ENCODE data around the gene RBBP7. TPM values are rescaled to one million over a fixed set of nuclear protein-coding genes. Genes with fewer than 3 reads are reported as not detected.

Gene RBBP7
- total RNA-seq, 5 donors from 2014 or later (not counting 1 experiment from before 2014, with no cell fraction given) = 72.6 to 111 (median 90.3) TPM

- POLR2A ChIA-PET = no interaction called here
Observed at GRCh38 chrX:16903274-16904022, 33.3 kb upstream of the RBBP7 start.

GRCh38 chrX:16897445-16897844 is 27.3 kb upstream of the RBBP7 start:
- CTCF ChIA-PET = no interaction called here
- Mint-ChIP-seq H3K4me3 (no peak overlapping the region), H3K27ac (no peak overlapping the region), H3K27me3 (peaks cover 0 to 32% of the 10 kb centered on the region in 2 donors), H3K9me3 (no peaks in the 10 kb centered on the region), H3K4me1 (peaks cover 5% of the 10 kb centered on the region in 3 donors), H3K36me3 (no peaks in the 10 kb centered on the region)
- no peaks in the 10 kb centered on the region for H3K9me3 ChIP-seq
- POLR2A ChIA-PET = interaction anchor here in 1 of 2 donors (0.6 kb wide), 1 partner anchor 19 kb away, joined by 6 read pairs; no protein-coding TSS in a partner anchor
- DNase-seq (no peak), ATAC-seq (replicated peaks in 1 of 4) (no peak)
- peaks cover 0 to 3% of the 10 kb centered on the region in 2 experiments for H3K4me1 ChIP-seq (ENCODE audit: control insufficient read depth in 1 of 2, extremely low read depth in 1 of 2, insufficient read depth in 2 of 2, low read length in 2 of 2)
- H3K27me3 ChIP-seq (replicated peaks in 1 of 2; ENCODE audit: control insufficient read depth in 2 of 2, extremely low read depth in 1 of 2, insufficient read depth in 2 of 2, low read length in 1 of 2) = no peaks in the 10 kb centered on the region
- H3K4me3 ChIP-seq (ENCODE audit: control insufficient read depth in 1 of 2, extremely low read depth in 1 of 2, low read length in 1 of 2) = no peak overlapping the region
- no peak overlapping the region for H3K27ac ChIP-seq (ENCODE audit: low read length)
- no peaks in the 10 kb centered on the region for H3K36me3 ChIP-seq (ENCODE audit: control insufficient read depth in 2 of 2, extremely low read depth in 1 of 2, insufficient read depth in 1 of 2, low read length in 1 of 2)
- no CpG with 5 or more reads among the region's 2 CpGs for WGBS (ENCODE audit: insufficient coverage)

More at GRCh38 chrX:16903274-16904022, 33.3 kb upstream of the RBBP7 start:
- Mint-ChIP-seq H3K9me3 (peaks cover 0 to 3% (median 0%) of the 10 kb centered on the region in 3 donors), H3K4me1 (no peaks in the 10 kb centered on the region), H3K27ac (no peak overlapping the region), H3K36me3 (no peaks in the 10 kb centered on the region), H3K27me3 (peaks cover 2 to 41% of the 10 kb centered on the region in 2 donors), H3K4me3 (no peak overlapping the region)
- Histone ChIP-seq H3K27ac (ENCODE audit: low read length) (no peak overlapping the region), H3K4me3 (ENCODE audit: control insufficient read depth in 1 of 2, extremely low read depth in 1 of 2, low read length in 1 of 2) (no peak overlapping the region), H3K27me3 (replicated peaks in 1 of 2; ENCODE audit: control insufficient read depth in 2 of 2, extremely low read depth in 1 of 2, insufficient read depth in 2 of 2, low read length in 1 of 2) (peaks cover 0 to 3% of the 10 kb centered on the region in 2 experiments), H3K4me1 (ENCODE audit: control insufficient read depth in 1 of 2, extremely low read depth in 1 of 2, insufficient read depth in 2 of 2, low read length in 2 of 2) (no peaks in the 10 kb centered on the region), H3K9me3 (no peaks in the 10 kb centered on the region), H3K36me3 (ENCODE audit: control insufficient read depth in 2 of 2, extremely low read depth in 1 of 2, insufficient read depth in 1 of 2, low read length in 1 of 2) (no peaks in the 10 kb centered on the region)
- ATAC-seq (replicated peaks in 1 of 4) (no peak), DNase-seq (no peak)
- CTCF ChIA-PET = no interaction called here
- WGBS (ENCODE audit: insufficient coverage) = no CpG with 5 or more reads among the region's 8 CpGs

GRCh38 chrX:16892504-16893362 is 22.6 kb upstream of the RBBP7 start:
- no peak overlapping the region for H3K27ac Mint-ChIP-seq
- peaks cover 16 to 21% (median 18%) of the 10 kb centered on the region in 3 donors for H3K4me1 Mint-ChIP-seq

GRCh38 chrX:16885628-16886027 is 15.5 kb upstream of the RBBP7 start:
- ATAC-seq (replicated peaks in 1 of 4) (no peak), DNase-seq (no peak)
- CTCF ChIA-PET = no interaction called here
- Mint-ChIP-seq H3K9me3 (no peaks in the 10 kb centered on the region), H3K36me3 (no peaks in the 10 kb centered on the region), H3K27me3 (peaks cover 0 to 39% of the 10 kb centered on the region in 2 donors), H3K4me3 (no peak overlapping the region), H3K27ac (no peak overlapping the region), H3K4me1 (peaks cover 19 to 27% (median 21%) of the 10 kb centered on the region in 3 donors)
- POLR2A ChIA-PET = no interaction called here
- Histone ChIP-seq H3K36me3 (ENCODE audit: control insufficient read depth in 2 of 2, extremely low read depth in 1 of 2, insufficient read depth in 1 of 2, low read length in 1 of 2) (no peaks in the 10 kb centered on the region), H3K4me3 (ENCODE audit: control insufficient read depth in 1 of 2, extremely low read depth in 1 of 2, low read length in 1 of 2) (no peak overlapping the region), H3K27ac (ENCODE audit: low read length) (no peak overlapping the region), H3K4me1 (ENCODE audit: control insufficient read depth in 1 of 2, extremely low read depth in 1 of 2, insufficient read depth in 2 of 2, low read length in 2 of 2) (peaks cover 2 to 21% of the 10 kb centered on the region in 2 experiments), H3K27me3 (replicated peaks in 1 of 2; ENCODE audit: control insufficient read depth in 2 of 2, extremely low read depth in 1 of 2, insufficient read depth in 2 of 2, low read length in 1 of 2) (no peaks in the 10 kb centered on the region), H3K9me3 (no peaks in the 10 kb centered on the region)
- WGBS (ENCODE audit: insufficient coverage) = no CpG with 5 or more reads among the region's 1 CpG

More at GRCh38 chrX:16892504-16893362, 22.6 kb upstream of the RBBP7 start:
- WGBS (ENCODE audit: insufficient coverage) = no CpG with 5 or more reads among the region's 9 CpGs
- Mint-ChIP-seq H3K4me3 (no peak overlapping the region), H3K27me3 (peaks cover 0 to 34% of the 10 kb centered on the region in 2 donors), H3K36me3 (no peaks in the 10 kb centered on the region), H3K9me3 (no peaks in the 10 kb centered on the region)
- Histone ChIP-seq H3K9me3 (no peaks in the 10 kb centered on the region), H3K27ac (ENCODE audit: low read length) (no peak overlapping the region), H3K27me3 (replicated peaks in 1 of 2; ENCODE audit: control insufficient read depth in 2 of 2, extremely low read depth in 1 of 2, insufficient read depth in 2 of 2, low read length in 1 of 2) (no peaks in the 10 kb centered on the region), H3K4me1 (ENCODE audit: control insufficient read depth in 1 of 2, extremely low read depth in 1 of 2, insufficient read depth in 2 of 2, low read length in 2 of 2) (peaks cover 0 to 13% of the 10 kb centered on the region in 2 experiments), H3K4me3 (ENCODE audit: control insufficient read depth in 1 of 2, extremely low read depth in 1 of 2, low read length in 1 of 2) (no peak overlapping the region), H3K36me3 (ENCODE audit: control insufficient read depth in 2 of 2, extremely low read depth in 1 of 2, insufficient read depth in 1 of 2, low read length in 1 of 2) (no peaks in the 10 kb centered on the region)
- DNase-seq = peak in 28 of 35 experiments; percentile 4 to 78 (median 32)
- ChIA-PET POLR2A (no interaction called here), CTCF (interaction anchor here (0.6 to 3.0 kb wide), 3 partner anchors 10 to 40 kb away, joined by 3 to 22 read pairs (median 4); no protein-coding TSS in a partner anchor)
- ATAC-seq (replicated peaks in 1 of 4) = peak; percentile 39 to 82 (median 58)

GRCh38 chrX:16883487-16883804 is 13.3 kb upstream of the RBBP7 start:
- H3K36me3 ChIP-seq (ENCODE audit: control insufficient read depth in 2 of 2, extremely low read depth in 1 of 2, insufficient read depth in 1 of 2, low read length in 1 of 2) = no peaks in the 10 kb centered on the region
- CTCF ChIA-PET = interaction anchor here (0.7 to 3.3 kb wide), 12 partner anchors 8 to 163 kb away, joined by 3 to 22 read pairs (median 4); no protein-coding TSS in a partner anchor
- POLR2A ChIA-PET = no interaction called here
- H3K27me3 ChIP-seq (replicated peaks in 1 of 2; ENCODE audit: control insufficient read depth in 2 of 2, extremely low read depth in 1 of 2, insufficient read depth in 2 of 2, low read length in 1 of 2) = no peaks in the 10 kb centered on the region
- Mint-ChIP-seq H3K9me3 (no peaks in the 10 kb centered on the region), H3K27me3 (peaks cover 0 to 35% of the 10 kb centered on the region in 2 donors), H3K4me3 (peak overlapping the region in 1 of 3 donors; percentile 75), H3K27ac (no peak overlapping the region), H3K4me1 (peaks cover 10 to 13% (median 11%) of the 10 kb centered on the region in 3 donors), H3K36me3 (no peaks in the 10 kb centered on the region)
- no CpG with 5 or more reads among the region's 3 CpGs for WGBS (ENCODE audit: insufficient coverage)
- H3K4me1 ChIP-seq (ENCODE audit: control insufficient read depth in 1 of 2, extremely low read depth in 1 of 2, insufficient read depth in 2 of 2, low read length in 2 of 2) = peaks cover 2 to 11% of the 10 kb centered on the region in 2 experiments
- ATAC-seq (replicated peaks in 1 of 4) = no peak
- DNase-seq = no peak
- H3K9me3 ChIP-seq = no peaks in the 10 kb centered on the region
- H3K4me3 ChIP-seq (ENCODE audit: control insufficient read depth in 1 of 2, extremely low read depth in 1 of 2, low read length in 1 of 2) = no peak overlapping the region
- no peak overlapping the region for H3K27ac ChIP-seq (ENCODE audit: low read length)
